ENCODE results near the gene CDH23.
"Not testable (repeated sequence)": the region's sequence is repeated elsewhere in the genome, so short reads cannot be mapped to it uniquely, and the experiment has no call there.

The CDH23 gene

GRCh38 chr10:71848325-71849275 lies 451.9 kb downstream of the CDH23 start:
- DNase-seq: no peak

GRCh38 chr10:71849461-71849908 lies 452.8 kb downstream of the CDH23 start:
- DNase-seq: no peak

GRCh38 chr10:71850021-71850742 lies 453.5 kb downstream of the CDH23 start:
- no peak for DNase-seq

GRCh38 chr10:71850743-71851464 lies 454.2 kb downstream of the CDH23 start, which contains the start of gene PSAP:
Gene PSAP, minus strand, starts transcription at chr10:71851251. Its CDS starts 30 bp downstream, at chr10:71851221.
- peak; percentile 98 for DNase-seq

GRCh38 chr10:71851465-71852095 lies 454.9 kb downstream of the CDH23 start:
- DNase-seq: not testable (repeated sequence)

- DNase-seq: no peak
Measured at GRCh38 chr10:71852355-71852937, 455.7 kb downstream of the CDH23 start.

- no peak for DNase-seq
Measured at GRCh38 chr10:71854031-71854430, 457.3 kb downstream of the CDH23 start.

GRCh38 chr10:71856619-71857018 lies 459.9 kb downstream of the CDH23 start:
- DNase-seq: no peak

- DNase-seq: no peak
Measured at GRCh38 chr10:71857934-71858890, 461.5 kb downstream of the CDH23 start.

GRCh38 chr10:71860243-71861029 lies 463.7 kb downstream of the CDH23 start:
- DNase-seq: no peak

GRCh38 chr10:71863203-71863602 lies 466.5 kb downstream of the CDH23 start:
- DNase-seq: no peak

GRCh38 chr10:71864911-71865361 lies 468.2 kb downstream of the CDH23 start:
- DNase-seq: no peak

All from activated effector memory CD4-positive, alpha-beta T cell treated with Interleukin-2 at 50 U/mL for 16 hours (primary cell).